ENCODE measurements around the gene OR2L13. TPM values are rescaled to one million over a fixed set of nuclear protein-coding genes. Genes with fewer than 3 reads are reported as not detected.
"Not testable (repeated sequence)": the region's sequence is repeated elsewhere in the genome, so short reads cannot be mapped to it uniquely, and the experiment has no call there.

OR2L13 gene, protein sequence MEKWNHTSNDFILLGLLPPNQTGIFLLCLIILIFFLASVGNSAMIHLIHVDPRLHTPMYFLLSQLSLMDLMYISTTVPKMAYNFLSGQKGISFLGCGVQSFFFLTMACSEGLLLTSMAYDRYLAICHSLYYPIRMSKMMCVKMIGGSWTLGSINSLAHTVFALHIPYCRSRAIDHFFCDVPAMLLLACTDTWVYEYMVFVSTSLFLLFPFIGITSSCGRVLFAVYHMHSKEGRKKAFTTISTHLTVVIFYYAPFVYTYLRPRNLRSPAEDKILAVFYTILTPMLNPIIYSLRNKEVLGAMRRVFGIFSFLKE
- not detected for polyA plus RNA-seq (2012; ENCODE audit: insufficient read depth, insufficient read length)

DNA sequence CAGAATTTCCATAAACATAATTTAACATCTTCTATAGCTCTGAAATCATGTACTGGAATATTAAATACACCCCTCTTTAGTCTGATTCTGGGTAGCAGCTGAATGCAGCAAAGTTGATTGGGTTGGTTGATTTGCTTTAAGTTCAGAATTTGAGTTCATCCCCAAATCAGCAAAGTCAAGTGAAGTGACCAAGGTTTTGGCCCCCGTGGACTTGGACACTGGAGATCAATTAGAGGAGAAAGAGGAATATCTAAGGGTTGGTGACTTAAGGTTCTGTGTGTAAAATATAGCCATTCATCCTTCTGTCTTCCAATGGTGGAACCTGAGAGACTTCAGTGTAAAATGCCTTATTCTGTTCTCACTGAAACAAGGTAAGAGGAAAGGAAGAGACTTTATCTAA is at the start of gene OR2L13:
Gene OR2L13, plus strand, starts transcription at position 301 of the 400 bp plus-strand sequence. CDS start 4,192 bp downstream, outside the sequence.
- DNase-seq (ENCODE audit: low read depth, low spot score), result no peak
- no peak within 1 kb of the TSS for H3K4me3 ChIP-seq (ENCODE audit: low read length)

DNA sequence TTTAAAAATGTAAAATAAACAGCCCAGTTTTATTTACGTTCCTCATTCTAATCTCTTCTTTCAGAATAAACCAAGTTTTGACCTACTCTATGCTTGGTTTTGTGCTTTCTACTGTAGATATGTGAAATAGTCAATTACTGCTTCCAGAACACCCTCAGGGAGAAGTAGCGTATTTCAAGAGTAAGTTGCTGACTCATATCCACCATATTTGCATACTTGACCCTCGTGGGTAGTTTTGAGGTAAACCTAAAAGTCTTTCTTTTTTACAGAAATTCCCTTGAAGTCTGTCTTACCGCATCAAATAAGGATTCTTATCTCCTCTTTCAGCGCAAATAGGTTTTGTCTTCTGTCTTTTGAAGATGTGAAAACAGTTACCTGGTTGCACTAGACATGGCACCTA is 49.8 kb upstream of the OR2L13 start:
- no peak overlapping the region for H3K4me3 ChIP-seq (ENCODE audit: low read length)
- DNase-seq (ENCODE audit: low read depth, low spot score), result peak; percentile 60

DNA sequence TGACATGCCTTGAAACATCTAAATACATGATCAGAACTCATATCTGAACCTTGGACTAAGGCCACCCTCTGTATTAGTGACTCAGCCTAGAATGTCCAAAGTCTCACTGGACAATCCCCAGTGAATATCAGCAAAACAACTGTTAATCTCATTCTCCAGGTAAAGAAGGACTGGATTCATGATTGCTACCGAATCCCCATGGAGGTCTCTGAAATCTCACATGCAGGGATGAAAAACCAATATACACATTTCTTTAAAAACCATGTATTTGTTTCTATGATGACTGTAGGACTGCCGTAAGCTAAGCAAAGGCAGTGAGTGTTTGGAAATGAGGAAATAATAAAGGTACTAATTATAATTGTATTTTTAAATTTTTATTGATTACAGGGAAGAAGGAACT is 48.4 kb upstream of the OR2L13 start, which contains the start of gene OR2L3:
Gene OR2L3, plus strand, starts transcription at position 301 of the 400 bp plus-strand sequence. CDS start 13,846 bp downstream, outside the sequence.
- DNase-seq (ENCODE audit: low read depth, low spot score), result no peak
- H3K4me3 ChIP-seq (ENCODE audit: low read length), result no peak within 1 kb of the TSS

DNA sequence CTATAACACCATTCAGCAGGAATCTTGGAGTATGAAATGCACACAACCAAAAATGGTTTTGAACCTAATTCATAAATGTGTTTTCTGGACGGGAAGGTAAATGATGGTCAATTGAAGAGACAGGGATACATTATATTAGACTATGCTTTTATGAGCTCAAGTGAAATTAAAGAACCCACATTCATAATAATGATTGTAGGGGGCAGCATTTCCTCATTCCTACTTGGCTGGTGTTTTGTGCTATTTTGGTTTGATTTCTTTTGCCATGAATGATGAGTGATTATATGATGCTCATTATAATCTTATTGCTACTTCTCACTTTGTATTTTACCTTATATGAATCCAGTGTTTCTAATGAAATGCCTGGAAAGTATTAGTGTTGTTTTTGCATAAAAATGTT is 48.0 kb upstream of the OR2L13 start:
- H3K4me3 ChIP-seq (ENCODE audit: low read length), result no peak overlapping the region
- no peak for DNase-seq (ENCODE audit: low read depth, low spot score)

DNA sequence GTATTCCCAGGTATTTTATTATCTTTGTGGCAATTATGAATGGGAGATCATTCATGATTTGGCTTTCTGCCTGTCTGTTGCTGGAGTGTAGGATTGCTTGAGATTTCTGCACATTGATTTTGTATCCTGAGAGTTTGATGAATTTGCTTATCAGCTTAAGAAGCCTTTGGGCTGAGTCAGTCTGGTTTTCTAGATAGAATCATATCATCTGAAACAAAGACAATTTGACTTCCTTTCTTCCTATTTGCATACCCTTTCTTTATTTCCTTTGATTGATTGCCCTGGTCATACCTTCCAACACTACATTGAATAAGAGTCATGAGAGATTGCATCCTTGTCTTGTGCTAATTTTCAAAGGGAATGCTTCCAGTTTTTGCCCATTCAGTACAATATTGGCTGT is 40.3 kb upstream of the OR2L13 start:
- DNase-seq (ENCODE audit: low read depth, low spot score), result no peak
- H3K4me3 ChIP-seq (ENCODE audit: low read length), result no peak overlapping the region

DNA sequence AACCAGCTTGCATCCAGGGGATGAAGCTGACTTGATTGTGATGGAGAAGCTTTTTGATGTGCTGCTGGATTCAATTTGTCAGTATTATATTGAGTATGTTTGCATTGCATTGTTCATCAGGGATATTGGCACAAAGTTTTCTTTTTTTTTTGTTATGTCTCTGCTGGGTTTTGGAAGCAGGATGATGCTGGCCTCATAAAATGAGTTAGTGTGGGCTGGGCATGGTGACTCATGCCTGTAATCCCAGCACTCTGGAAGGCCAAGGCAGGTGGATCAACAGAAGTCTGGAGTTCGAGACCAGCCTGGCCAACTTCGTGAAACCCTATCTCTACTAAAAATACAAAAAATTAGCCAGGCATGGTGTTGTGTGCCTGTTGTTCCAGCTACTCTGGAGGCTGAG is 39.7 kb upstream of the OR2L13 start:
- no peak overlapping the region for H3K4me3 ChIP-seq (ENCODE audit: low read length)
- no peak for DNase-seq (ENCODE audit: low read depth, low spot score)

DNA sequence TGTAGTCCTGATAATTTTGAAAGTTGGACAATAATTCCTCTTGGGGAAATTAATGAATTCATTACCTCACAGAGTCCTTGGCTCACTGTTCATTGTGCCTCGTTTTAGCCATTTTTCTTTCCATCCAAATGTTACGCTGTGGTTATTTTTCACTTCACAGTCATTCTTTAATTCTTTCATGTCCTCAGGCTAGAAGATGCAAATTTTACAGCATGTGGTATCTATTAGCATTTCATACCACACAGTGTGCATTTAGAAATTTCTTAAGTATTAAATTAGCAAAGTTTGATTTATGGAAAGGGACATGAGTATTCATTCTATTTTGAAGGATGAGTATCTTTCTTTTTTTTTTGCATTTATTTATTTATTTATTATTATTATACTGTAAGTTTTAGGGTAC is 29.9 kb upstream of the OR2L13 start:
- no peak for DNase-seq (ENCODE audit: low read depth, low spot score)
- no peak overlapping the region for H3K4me3 ChIP-seq (ENCODE audit: low read length)

DNA sequence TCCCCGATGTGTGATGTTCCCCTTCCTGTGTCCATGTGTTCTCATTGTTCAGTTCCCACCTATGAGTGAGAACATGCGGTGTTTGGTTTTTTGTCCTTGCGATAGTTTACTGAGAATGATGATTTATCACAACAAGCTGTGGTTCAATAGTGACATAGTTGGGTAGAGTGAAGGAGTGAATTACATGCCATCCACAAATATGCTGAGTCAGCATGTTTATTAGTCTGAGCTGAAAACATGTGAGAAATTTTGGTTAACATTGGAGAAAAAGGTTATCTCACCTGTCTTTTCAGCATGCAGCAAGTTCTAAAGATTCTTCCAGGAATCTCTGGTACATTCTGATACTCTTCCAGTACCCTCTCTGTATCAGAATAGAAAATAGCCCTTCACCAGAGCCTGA is 29.4 kb upstream of the OR2L13 start:
- DNase-seq (ENCODE audit: low read depth, low spot score), result no peak
- no peak overlapping the region for H3K4me3 ChIP-seq (ENCODE audit: low read length)

DNA sequence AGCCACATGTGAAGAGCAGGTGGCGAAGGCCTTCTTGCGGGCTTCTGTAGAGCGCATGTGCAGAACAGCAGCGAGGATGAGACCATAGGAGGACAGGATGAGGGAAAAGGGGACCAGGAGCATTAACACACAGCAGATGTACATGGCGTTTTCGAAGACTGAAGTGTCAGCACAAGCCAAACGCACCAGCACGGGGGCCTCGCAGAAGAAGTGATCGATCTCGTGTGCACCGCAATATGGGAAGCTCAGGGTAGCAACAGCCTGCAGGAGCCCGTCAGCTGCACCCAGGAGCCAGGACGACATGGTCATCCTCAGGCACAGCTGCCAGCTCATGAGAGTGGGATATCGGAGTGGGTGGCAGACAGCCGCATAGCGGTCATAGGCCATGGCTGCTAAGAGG is 11.1 kb upstream of the OR2L13 start:
- not testable (repeated sequence) for DNase-seq (ENCODE audit: low read depth, low spot score); H3K4me3 ChIP-seq (ENCODE audit: low read length)

DNA sequence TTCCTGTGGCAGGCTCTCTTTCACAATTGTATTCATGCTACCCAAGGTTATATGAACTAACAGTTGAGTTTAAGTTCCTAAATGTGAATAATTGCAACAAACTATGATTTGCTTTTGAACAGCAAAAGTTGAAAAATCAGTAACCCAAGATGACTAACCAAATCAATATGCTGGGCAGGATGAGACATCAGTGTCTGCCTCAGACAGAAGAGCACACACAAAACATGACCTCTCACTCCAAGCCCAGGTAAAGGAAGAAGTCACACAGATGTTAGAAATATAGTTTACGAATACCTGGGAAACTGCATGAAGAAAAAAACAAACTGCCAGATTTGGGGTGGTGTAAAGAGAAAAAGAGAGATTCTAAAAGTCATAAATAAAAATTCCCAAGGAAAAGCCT is 3.5 kb downstream of the OR2L13 start:
- no peak for DNase-seq (ENCODE audit: low read depth, low spot score)
- no peak overlapping the region for H3K4me3 ChIP-seq (ENCODE audit: low read length)

DNA sequence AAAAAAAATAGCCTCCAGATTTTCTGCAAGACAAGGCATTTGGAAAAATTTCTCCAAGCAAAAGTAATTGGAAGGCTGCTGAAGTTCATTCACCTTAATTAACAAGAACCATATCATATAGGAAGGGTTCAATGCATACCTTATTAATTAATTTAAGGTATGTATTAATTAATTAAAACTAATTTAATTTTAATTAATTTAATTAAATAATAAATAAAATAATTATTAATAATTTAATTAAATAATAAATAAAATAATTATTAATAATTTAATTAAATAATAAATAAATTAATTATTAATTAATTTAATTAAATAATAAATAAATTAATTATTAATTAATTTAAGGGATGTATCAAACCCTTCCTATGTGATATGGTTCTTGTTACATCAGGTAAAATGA is 7.9 kb downstream of the OR2L13 start:
- no peak for DNase-seq (ENCODE audit: low read depth, low spot score)
- H3K4me3 ChIP-seq (ENCODE audit: low read length), result no peak overlapping the region

DNA sequence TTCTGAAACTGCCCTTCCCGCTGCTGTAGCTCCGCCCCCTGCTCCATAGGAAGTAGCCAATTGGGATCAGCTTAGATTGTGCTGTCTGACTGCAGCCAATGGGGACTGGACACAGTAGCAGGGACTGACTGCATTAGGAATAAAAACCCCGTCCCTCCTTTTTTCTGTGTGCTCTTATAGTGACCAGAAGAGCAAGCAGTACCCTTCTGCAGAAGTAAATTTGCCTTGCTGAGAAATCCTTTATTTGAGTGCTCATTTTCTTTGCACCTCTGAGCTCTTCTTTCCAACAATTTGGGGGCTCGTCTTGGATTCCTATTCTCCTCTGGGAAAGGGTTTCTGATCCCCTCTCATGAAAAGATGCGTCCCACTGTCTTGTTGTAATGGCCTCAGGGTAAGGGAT is 16.2 kb downstream of the OR2L13 start:
- no peak overlapping the region for H3K4me3 ChIP-seq (ENCODE audit: low read length)
- no peak for DNase-seq (ENCODE audit: low read depth, low spot score)

DNA sequence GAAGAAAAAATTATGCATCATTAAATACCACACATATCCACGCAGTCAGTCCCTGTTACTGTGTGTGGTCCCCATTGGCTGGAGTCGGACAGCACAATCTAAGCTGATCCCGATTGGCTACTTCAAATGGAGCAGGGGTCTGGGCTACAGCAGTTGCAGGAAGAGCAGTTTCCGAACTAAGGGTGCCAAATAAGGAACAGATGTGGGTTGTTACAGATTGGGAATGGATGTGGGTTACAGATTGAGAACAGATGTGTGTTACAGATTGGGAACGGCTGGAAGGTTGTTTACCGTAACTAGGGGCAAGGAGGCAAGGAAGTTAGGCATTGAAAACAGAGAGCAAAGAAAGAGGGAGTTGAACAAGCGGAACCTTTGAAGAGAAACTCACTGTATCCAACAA is 19.9 kb downstream of the OR2L13 start:
- no peak overlapping the region for H3K4me3 ChIP-seq (ENCODE audit: low read length)
- no peak for DNase-seq (ENCODE audit: low read depth, low spot score)

DNA sequence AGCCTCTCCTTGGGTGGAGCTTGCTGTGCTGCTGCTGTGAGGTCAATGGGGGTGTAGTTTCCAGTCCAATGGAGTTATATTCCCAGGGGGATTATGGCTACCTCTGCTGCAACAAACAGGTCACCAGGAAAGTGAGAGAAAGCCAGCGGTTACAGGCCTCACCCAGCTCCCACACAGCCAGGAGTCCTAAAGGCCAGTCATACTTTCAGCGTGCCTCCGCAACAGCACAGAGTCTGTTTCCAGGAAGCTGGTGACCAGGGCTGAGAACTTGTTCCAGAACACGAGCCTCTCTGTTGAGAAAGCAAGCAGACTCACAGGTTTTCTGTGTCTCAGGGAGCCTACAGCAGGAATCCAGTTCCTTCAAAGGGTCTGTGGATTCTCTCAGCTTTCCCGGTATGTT is 32.7 kb downstream of the OR2L13 start:
- H3K4me3 ChIP-seq (ENCODE audit: low read length), result no peak overlapping the region
- no peak for DNase-seq (ENCODE audit: low read depth, low spot score)

DNA sequence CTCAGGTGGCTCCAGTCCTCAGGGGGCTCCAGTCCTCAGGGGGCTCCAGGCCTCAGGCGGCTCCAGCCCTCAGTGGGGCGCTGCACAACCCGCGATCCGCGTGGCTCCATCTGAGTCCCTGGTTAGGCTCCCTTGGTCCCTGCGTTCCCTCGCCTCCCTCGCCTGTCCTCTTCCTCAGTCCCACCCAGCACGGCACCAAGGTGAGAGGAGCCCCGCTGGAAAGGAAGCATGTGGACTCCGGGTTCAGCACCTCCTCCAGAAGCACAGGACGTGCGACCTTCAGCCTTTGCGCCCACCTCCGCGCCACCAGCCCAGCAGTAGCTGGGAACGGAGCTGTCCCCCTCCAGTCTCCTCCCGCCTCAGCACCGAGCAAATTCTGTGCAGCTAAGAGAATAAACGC is 41.8 kb downstream of the OR2L13 start:
- no peak overlapping the region for H3K4me3 ChIP-seq (ENCODE audit: low read length)
- DNase-seq (ENCODE audit: low read depth, low spot score), result no peak

DNA sequence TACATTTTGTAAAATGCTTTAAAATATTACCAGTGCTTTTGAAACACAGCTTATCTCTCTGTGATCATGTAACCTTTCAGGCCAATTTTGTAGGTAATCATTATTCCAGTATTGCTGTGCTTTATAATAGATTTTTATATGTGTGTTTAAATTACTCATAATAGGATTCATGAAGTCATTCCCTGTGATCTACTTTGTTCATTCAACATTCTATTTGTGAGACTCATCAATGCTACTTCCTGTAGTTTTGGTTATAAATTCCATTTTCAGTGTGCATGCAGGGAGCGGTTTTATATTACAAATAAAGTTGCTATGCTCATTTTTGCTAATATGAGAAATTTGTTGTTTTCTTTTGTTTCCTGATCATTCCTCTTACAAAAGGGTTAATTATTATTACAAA is 45.9 kb downstream of the OR2L13 start:
- DNase-seq (ENCODE audit: low read depth, low spot score), result no peak
- no peak overlapping the region for H3K4me3 ChIP-seq (ENCODE audit: low read length)

DNA sequence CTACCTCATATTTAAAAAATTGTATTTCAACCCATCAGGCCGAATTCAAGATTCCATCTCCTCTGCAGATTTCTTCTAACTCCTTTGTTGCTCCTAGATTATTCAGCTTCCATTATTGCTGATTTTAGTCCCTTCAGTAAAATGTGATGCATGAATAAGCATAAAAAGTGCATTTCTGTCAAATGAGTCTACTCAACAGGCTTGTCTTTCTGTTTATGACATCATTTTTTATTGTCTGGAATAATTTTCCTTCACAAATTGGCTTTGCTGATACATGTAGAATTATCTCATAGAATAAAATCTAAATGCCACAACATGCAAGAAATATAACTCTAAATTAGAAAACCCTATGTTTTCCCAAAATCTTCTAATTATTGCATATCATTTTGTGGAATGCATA is 48.3 kb downstream of the OR2L13 start:
- no peak for DNase-seq (ENCODE audit: low read depth, low spot score)
- H3K4me3 ChIP-seq (ENCODE audit: low read length), result no peak overlapping the region

DNA sequence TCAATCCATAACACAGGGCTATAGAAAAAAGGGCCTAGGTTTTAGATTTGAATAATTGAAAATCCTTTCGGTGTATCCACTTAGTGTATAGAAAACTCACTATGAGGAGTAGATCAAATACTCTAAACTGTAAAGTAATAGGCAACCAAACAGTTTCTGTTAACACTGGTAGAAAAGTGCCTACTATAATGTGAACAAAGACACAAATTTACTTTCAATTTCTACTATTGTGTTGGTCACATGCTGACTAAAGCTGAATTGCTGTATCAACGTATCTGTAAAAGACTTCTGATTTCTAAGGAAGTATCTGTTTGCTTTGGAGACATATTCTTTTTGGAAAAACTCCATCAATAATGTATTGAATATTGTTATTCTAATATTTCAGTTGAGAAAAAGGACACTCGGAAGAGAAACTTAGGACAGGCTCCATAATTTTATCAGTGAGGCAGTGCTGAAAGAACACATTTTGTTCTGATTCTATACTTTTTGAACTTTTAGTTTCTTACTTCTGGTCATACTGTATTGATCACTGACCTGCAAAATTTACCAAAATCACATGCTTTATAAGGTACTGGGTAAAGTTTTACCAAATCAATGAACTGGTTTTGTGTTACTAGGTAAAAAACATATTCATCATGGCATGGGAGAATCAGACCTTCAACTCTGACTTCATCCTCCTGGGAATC is 49.7 kb downstream of the OR2L13 start, which contains the start of gene OR2M5:
Gene OR2M5, plus strand, starts transcription at position 636 of the 686 bp plus-strand sequence. Its CDS starts 0 bp downstream, at position 636.
- no peak within 1 kb of the TSS for H3K4me3 ChIP-seq (ENCODE audit: low read length)
- DNase-seq (ENCODE audit: low read depth, low spot score), result no peak
